PFSK-1 (cell line): ENCODE measurements around the gene CLK1.

Experiments used
- FOXP2 ChIP-seq: optimal IDR thresholded peaks from 2 replicates; pipeline ENCODE3; 2011; ENCODE audit warnings: borderline replicate concordance, control low read depth, inconsistent platforms; ENCODE audit not compliant: insufficient read depth; ENCODE audit errors: extremely low read length, extremely low read depth
- POLR2AphosphoS5 ChIP-seq: IDR thresholded peaks from 2 replicates; pipeline ENCODE4 v1.6.1; 2012; ENCODE audit warnings: low read depth, mild to moderate bottlenecking, control low read depth, low read length, moderate library complexity
- REST ChIP-seq, 2 experiments: IDR thresholded peaks; 2 replicates each; pipeline versions ENCODE4 v1.6.1 to v1.8.0; 2011 to 2012; ENCODE audit warnings: low read depth in 2 of 2, low read length in 2 of 2, control low read depth in 1 of 2, inconsistent platforms in 1 of 2, mild to moderate bottlenecking in 1 of 2, moderate library complexity in 1 of 2; ENCODE audit not compliant: insufficient read depth in 1 of 2
- SIN3A ChIP-seq: IDR thresholded peaks from 2 replicates; pipeline ENCODE4 v1.6.1; 2012; ENCODE audit warnings: mild to moderate bottlenecking, low read length, moderate library complexity, borderline replicate concordance; ENCODE audit not compliant: insufficient read depth
- TAF1 ChIP-seq: IDR thresholded peaks from 2 replicates; pipeline ENCODE4 v1.6.1; 2012; ENCODE audit warnings: low read length, control low read depth, borderline replicate concordance; ENCODE audit not compliant: insufficient read depth

GRCh38 chr2:200845669-200846325, 18.7 kb downstream of the CLK1 start:
- TF ChIP-seq SIN3A (no peak), REST (IDR thresholded peaks at IDR 0.05; ENCODE audit: insufficient read depth in 1 of 2, low read depth in 2 of 2, low read length in 2 of 2) (no peak), POLR2AphosphoS5 (no peak), TAF1 (no peak), FOXP2 (no peak)
